Epithelial cell of proximal tubule (primary cell): ENCODE measurements around the gene INTU. TPM values are rescaled to one million over a fixed set of nuclear protein-coding genes. Genes with fewer than 3 reads are reported as not detected.

Source experiments
- DNase-seq: peaks from one replicate; pipeline ENCODE4 v3.0.0-alpha.2; 2011; ENCODE audit warnings: low read depth
- H3K4me3 ChIP-seq: 2 replicates; pipeline ENCODE4 v1.5.1; 2011; ENCODE audit warnings: low read depth, mild to moderate bottlenecking, low read length
- CTCF ChIP-seq: conservative IDR thresholded peaks from 2 replicates; pipeline ENCODE4 v1.5.1; 2012; ENCODE audit warnings: low read depth, mild to moderate bottlenecking, low read length
- total RNA-seq: library from RNA; depleted of rRNA; stranded (reverse); fragments of >200 nt; gene quantifications from 2 replicates; pipeline ENCODE4 v1.2.3, GENCODE V29; 2015

Gene INTU
- total RNA-seq, 1 donor from 2014 or later = 4.3 TPM

GRCh38 chr4:127623797-127624083 lies 9.0 kb upstream of the INTU start:
- no peak for DNase-seq
- TF ChIP-seq CTCF = no peak
- peak overlapping the region; percentile 79 for H3K4me3 ChIP-seq

- no peak for TF ChIP-seq CTCF
- no peak for DNase-seq
- no peak overlapping the region for H3K4me3 ChIP-seq
Observed at GRCh38 chr4:127624173-127624572, 8.6 kb upstream of the INTU start.

DNA sequence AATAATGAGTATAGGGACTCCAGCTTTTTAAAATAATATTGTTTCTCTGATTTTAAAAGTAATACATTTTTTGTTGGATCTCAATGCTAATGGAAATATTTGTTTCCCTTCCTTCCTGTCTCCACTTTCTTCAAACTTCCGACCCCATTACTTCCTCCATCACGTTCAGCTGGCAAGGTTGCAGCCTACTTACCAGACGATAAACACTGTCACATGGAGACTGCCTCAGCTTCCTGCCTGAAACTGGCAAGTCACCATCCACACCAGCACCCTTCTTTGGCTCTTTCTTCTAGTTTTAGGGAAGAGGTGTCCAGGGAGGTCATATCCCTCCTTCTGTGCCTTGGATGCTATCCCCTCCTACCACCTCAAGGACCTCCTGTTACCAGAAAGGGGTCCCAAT lies 3.4 kb upstream of the INTU start:
- H3K4me3 ChIP-seq = no peak overlapping the region
- DNase-seq = no peak
- TF ChIP-seq CTCF = no peak

DNA sequence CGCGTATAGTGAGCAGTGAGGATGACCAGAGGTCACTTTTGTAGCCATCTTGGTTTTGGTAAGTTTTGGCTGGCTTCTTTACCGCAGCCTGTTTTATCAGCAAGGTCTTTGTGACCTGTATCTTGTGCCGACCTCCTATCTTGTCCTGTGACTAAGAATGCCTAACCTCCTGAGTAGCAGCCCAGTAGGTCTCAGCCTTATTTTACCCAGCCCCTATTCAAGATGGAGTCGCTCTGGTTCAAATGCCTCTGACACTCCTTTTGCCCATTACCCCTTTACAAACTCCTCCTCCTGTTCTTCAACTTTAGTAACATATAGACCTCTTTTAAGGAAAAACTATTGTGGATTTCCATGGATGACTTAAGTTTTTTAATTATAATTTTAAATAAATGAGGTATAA lies 2.6 kb upstream of the INTU start:
- no peak overlapping the region for H3K4me3 ChIP-seq
- no peak for TF ChIP-seq CTCF

DNA sequence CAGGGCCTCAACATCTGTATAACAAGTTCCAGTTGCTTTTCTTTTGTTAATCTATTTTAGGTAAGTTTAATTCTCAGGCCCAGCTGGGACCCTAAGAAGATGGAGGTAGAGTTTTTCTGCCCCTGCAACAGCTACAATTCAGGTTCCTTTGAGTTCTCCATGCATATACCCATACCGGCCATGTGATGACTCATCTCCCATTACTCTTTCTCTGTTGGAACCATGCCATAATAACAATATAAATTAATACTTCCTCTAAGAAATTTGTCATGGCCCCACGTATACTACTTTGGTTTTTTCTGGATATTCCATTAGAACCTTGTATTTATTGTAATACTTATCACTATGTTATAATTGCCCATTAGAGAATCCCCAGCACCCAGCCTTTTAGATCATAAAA lies 1.3 kb upstream of the INTU start:
- no peak for TF ChIP-seq CTCF
- DNase-seq = no peak
- H3K4me3 ChIP-seq = no peak overlapping the region

More for the DNA sequence above, 2.6 kb upstream of the INTU start:
- no peak for DNase-seq

- no peak for DNase-seq
- no peak overlapping the region for H3K4me3 ChIP-seq
- TF ChIP-seq CTCF = no peak
Observed at GRCh38 chr4:127634181-127634580, 1.4 kb downstream of the INTU start.

DNA sequence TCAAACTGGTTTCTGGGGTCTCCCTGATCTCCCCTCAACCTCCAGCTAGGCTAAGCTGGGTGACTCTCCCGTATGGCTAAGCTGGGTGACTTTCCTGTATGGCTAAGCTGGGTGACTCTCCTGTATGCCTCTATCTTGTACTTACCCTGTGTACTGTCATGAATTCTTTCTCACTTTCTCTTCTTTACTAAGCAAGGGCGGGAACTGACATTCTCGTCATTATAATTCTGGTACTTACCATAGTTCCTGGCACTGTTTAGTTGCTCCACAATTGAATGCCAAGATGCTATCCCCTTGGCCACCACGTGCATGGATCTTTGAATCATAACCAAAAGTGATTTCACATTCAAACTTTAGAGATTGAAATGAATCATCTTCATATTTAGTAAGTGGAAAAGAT lies 8.8 kb downstream of the INTU start:
- H3K4me3 ChIP-seq = no peak overlapping the region
- no peak for DNase-seq
- TF ChIP-seq CTCF = no peak
